CD4-positive, alpha-beta T cell treated with Interferon alpha-2 for 1 hour (primary cell): Measurements from ENCODE around the gene NLGN4X.

Experiments used
- DNase-seq, 2 donors: peaks; one replicate each; pipeline ENCODE4 v3.0.0-alpha.2; 2020 to 2022

The NLGN4X gene

GRCh38 chrX:6228720-6229119 lies at the start of gene NLGN4X:
Gene NLGN4X, minus strand, starts transcription at chrX:6228867. Its CDS starts 77,401 bp downstream, at chrX:6151466.
- no peak for DNase-seq

- no peak for DNase-seq
These were observed 37.4 kb upstream of the NLGN4X start for GRCh38 chrX:6266041-6266440.

GRCh38 chrX:6262959-6263358 lies 34.3 kb upstream of the NLGN4X start:
- no peak for DNase-seq

- DNase-seq, result no peak
These were observed 28.4 kb upstream of the NLGN4X start for GRCh38 chrX:6257025-6257424.

GRCh38 chrX:6244666-6245065 lies 16.0 kb upstream of the NLGN4X start:
- no peak for DNase-seq

GRCh38 chrX:6238576-6238975 lies 9.9 kb upstream of the NLGN4X start:
- DNase-seq, result no peak

- no peak for DNase-seq
These were observed 732 bp downstream of the NLGN4X start for GRCh38 chrX:6227935-6228334.

GRCh38 chrX:6227453-6227835 lies 1.2 kb downstream of the NLGN4X start:
- DNase-seq, result no peak

GRCh38 chrX:6226596-6227452 lies 1.8 kb downstream of the NLGN4X start:
- no peak for DNase-seq

GRCh38 chrX:6225911-6226595 lies 2.6 kb downstream of the NLGN4X start:
- no peak for DNase-seq

GRCh38 chrX:6225288-6225910 lies 3.3 kb downstream of the NLGN4X start:
- DNase-seq, result no peak

- no peak for DNase-seq
These were observed 5.2 kb downstream of the NLGN4X start for GRCh38 chrX:6223516-6223915.

- no peak for DNase-seq
These were observed 18.4 kb downstream of the NLGN4X start for GRCh38 chrX:6210230-6210629.

- DNase-seq, result no peak
These were observed 25.0 kb downstream of the NLGN4X start for GRCh38 chrX:6203462-6204215.

GRCh38 chrX:6199486-6199885 lies 29.2 kb downstream of the NLGN4X start:
- no peak for DNase-seq

- no peak for DNase-seq
These were observed 41.4 kb downstream of the NLGN4X start for GRCh38 chrX:6187256-6187655.

GRCh38 chrX:6184900-6185515 lies 43.7 kb downstream of the NLGN4X start:
- DNase-seq, result no peak

GRCh38 chrX:6175914-6176313 lies 52.8 kb downstream of the NLGN4X start:
- DNase-seq, result no peak

GRCh38 chrX:6170424-6170823 lies 58.2 kb downstream of the NLGN4X start:
- no peak for DNase-seq

GRCh38 chrX:6169407-6169806 lies 59.3 kb downstream of the NLGN4X start:
- no peak for DNase-seq

- no peak for DNase-seq
These were observed 64.9 kb downstream of the NLGN4X start for GRCh38 chrX:6163721-6164120.

GRCh38 chrX:6159468-6159867 lies 69.2 kb downstream of the NLGN4X start:
- DNase-seq, result no peak

GRCh38 chrX:6151971-6152370 lies 76.7 kb downstream of the NLGN4X start:
- no peak for DNase-seq
